ENCODE results near the gene AHCYL2.

AHCYL2 gene

DNA sequence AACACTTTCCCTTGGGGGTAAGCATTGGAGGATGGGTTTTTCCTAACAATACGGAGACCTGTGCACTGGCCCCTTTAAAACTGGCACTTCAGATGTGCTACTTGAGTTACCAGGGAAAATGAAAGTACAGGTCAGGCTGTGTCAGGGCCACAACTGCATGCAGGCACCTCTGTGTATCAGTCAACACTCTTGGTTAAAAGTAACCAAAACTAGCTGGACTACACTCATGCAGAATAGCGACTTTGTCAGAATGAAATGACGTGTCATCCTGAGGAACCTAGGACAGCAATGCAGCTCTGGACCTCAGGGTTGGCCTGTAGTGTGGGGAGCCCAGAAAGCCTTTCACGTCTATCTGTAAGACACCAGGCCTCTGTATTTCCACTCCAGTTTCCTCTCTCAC is 243.7 kb downstream of the AHCYL2 start:
- TF ChIP-seq SIN3A (IDR thresholded peaks at IDR 0.05; ENCODE audit: borderline replicate concordance, insufficient read depth, low read length) (no peak), TAF1 (IDR thresholded peaks at IDR 0.05; ENCODE audit: borderline replicate concordance, insufficient read depth, low read length) (no peak), POLR2AphosphoS5 (IDR thresholded peaks at IDR 0.05; ENCODE audit: low read depth, low read length) (no peak), FOXP2 (optimal IDR thresholded peaks at IDR 0.05; ENCODE audit: borderline replicate concordance, extremely low read depth, extremely low read length, insufficient read depth) (no peak)
- TF ChIP-seq, protein P1, sequence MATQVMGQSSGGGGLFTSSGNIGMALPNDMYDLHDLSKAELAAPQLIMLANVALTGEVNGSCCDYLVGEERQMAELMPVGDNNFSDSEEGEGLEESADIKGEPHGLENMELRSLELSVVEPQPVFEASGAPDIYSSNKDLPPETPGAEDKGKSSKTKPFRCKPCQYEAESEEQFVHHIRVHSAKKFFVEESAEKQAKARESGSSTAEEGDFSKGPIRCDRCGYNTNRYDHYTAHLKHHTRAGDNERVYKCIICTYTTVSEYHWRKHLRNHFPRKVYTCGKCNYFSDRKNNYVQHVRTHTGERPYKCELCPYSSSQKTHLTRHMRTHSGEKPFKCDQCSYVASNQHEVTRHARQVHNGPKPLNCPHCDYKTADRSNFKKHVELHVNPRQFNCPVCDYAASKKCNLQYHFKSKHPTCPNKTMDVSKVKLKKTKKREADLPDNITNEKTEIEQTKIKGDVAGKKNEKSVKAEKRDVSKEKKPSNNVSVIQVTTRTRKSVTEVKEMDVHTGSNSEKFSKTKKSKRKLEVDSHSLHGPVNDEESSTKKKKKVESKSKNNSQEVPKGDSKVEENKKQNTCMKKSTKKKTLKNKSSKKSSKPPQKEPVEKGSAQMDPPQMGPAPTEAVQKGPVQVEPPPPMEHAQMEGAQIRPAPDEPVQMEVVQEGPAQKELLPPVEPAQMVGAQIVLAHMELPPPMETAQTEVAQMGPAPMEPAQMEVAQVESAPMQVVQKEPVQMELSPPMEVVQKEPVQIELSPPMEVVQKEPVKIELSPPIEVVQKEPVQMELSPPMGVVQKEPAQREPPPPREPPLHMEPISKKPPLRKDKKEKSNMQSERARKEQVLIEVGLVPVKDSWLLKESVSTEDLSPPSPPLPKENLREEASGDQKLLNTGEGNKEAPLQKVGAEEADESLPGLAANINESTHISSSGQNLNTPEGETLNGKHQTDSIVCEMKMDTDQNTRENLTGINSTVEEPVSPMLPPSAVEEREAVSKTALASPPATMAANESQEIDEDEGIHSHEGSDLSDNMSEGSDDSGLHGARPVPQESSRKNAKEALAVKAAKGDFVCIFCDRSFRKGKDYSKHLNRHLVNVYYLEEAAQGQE (IDR thresholded peaks at IDR 0.05; ENCODE audit: insufficient read depth in 1 of 2, low read depth in 2 of 2, low read length in 2 of 2) = no peak

DNA sequence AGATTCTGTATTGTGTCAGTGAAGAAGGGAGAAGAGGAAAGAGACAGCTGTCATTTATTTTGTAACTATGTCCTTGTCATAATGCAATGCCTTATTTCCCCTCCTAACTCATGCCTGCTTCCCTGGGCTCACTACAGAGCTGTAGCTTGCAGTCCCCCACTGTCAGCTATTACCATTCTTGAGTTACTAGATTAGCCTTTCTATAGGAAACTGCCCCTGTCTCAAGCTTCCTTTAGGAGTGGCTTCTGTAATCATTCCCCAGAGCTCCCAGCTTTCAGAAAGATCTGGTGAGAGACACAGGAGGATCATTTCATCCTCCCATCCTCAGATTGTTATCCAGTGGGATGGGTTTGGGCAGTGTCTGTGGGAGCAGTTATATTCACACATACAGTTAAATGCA is 245.1 kb downstream of the AHCYL2 start:
- TF ChIP-seq, protein P1 (IDR thresholded peaks at IDR 0.05; ENCODE audit: insufficient read depth in 1 of 2, low read depth in 2 of 2, low read length in 2 of 2) = no peak
- no peak for TF ChIP-seq FOXP2 (optimal IDR thresholded peaks at IDR 0.05; ENCODE audit: borderline replicate concordance, extremely low read depth, extremely low read length, insufficient read depth)

DNA sequence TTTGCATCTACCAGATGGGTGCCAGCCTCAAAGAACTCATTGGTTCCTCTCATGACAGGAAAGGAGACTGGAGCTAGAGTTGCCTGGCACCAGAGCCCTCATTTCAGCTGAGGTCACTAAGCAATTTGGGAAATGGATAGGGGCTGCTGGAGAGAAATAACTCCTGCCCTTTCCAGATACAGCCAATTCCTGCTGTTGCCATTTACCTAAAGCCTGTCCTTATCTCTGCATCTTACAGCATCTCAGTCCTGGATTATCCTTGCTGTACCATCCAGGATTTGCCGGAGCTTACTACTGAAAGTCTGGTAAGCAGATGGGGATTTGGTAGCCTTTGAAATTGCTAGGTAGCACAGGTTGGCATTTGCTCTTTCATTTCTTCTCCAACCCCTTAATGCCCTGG is 245.6 kb downstream of the AHCYL2 start:
- TF ChIP-seq SIN3A (IDR thresholded peaks at IDR 0.05; ENCODE audit: borderline replicate concordance, insufficient read depth, low read length) (no peak), POLR2AphosphoS5 (IDR thresholded peaks at IDR 0.05; ENCODE audit: low read depth, low read length) (no peak)
- TF ChIP-seq, protein P1 (IDR thresholded peaks at IDR 0.05; ENCODE audit: insufficient read depth in 1 of 2, low read depth in 2 of 2, low read length in 2 of 2) = no peak

DNA sequence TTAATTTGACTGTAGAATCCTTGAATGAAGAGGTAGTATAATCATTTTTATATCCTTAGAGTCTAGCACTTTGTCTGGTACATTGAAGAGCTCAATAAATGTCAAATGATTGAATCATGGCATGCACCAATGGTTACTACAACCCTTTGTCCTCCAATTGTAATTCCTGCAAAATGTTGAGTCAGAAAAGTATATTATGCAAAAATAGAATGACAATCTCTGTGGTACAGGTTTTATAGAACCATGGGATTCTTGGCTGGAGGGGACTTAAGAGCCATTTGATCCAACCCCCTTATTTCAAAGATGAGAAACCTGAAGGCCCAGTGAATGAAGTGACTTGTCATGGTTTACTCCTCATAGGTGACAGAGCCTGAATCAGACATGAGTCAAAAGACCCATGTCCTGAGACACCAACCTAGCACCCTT is 246.6 kb downstream of the AHCYL2 start:
- TF ChIP-seq, protein P1 (IDR thresholded peaks at IDR 0.05; ENCODE audit: insufficient read depth in 1 of 2, low read depth in 2 of 2, low read length in 2 of 2) = no peak
- TF ChIP-seq FOXP2 (optimal IDR thresholded peaks at IDR 0.05; ENCODE audit: borderline replicate concordance, extremely low read depth, extremely low read length, insufficient read depth) (no peak), POLR2AphosphoS5 (IDR thresholded peaks at IDR 0.05; ENCODE audit: low read depth, low read length) (no peak), TAF1 (IDR thresholded peaks at IDR 0.05; ENCODE audit: borderline replicate concordance, insufficient read depth, low read length) (no peak), SIN3A (IDR thresholded peaks at IDR 0.05; ENCODE audit: borderline replicate concordance, insufficient read depth, low read length) (no peak)

Measured in PFSK-1 (cell line).